DOHH2 (cell line): Measurements from ENCODE around the gene KIAA1671.

Source experiments
- CTCF ChIP-seq: fragments of 200-600 bp; sonication (generic); IDR thresholded peaks from one replicate; pipeline ENCODE4 v1.5.1; 2014; ENCODE audit warnings: antibody characterized with exemption, mild to moderate bottlenecking, low read depth, low read length; ENCODE audit not compliant: poor library complexity, severe bottlenecking
- EZH2phosphoT487 ChIP-seq: fragments of 200-600 bp; sonication (generic); IDR thresholded peaks from 2 replicates; pipeline ENCODE4 v1.6.1; 2017; ENCODE audit warnings: borderline replicate concordance, mild to moderate bottlenecking, antibody characterized with exemption, low read length, moderate library complexity, mixed read lengths

DNA sequence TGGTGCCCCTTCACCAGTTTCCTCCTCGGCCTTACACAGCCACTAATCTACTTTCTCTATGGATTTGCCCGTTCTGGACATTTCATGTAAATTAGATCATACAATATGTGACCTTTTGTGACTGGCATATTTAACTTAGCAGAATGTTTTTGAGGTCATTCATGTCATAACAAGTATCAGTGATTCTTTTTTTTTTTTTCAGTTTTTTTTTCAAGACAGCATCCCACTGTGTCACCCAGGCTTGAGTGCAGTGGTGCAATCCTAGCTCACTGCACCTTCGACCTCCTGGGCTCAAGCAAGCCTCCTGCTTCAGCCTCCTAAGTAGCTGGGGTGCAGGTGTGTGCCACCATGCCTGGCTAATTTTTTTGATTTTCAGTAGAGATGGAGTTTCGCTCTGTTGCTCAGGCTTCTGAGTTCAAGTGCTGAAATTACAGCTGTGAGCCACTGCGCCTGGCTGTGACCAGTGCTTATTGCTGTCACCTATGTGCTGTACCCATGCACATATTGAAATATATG, 22.7 kb downstream of the KIAA1671 start:
- no peak for TF ChIP-seq CTCF
- TF ChIP-seq EZH2phosphoT487, result no peak
